Hematopoietic multipotent progenitor cell treated with erythropoietin and hydrocortisone succinate and interleukin-3 and kit ligand, for 6 days (in vitro differentiated cells): ENCODE data around the gene ATP6V0D1.
A peak's percentile ranks its signal among the peaks of the same experiment; 100 is the strongest.
"Not testable (repeated sequence)": the region's sequence is repeated elsewhere in the genome, so short reads cannot be mapped to it uniquely, and the experiment has no call there.

ENCODE experiments used
- DNase-seq: peaks from one replicate; pipeline ENCODE4 v3.0.0-alpha.2; 2015

The ATP6V0D1 gene

DNA sequence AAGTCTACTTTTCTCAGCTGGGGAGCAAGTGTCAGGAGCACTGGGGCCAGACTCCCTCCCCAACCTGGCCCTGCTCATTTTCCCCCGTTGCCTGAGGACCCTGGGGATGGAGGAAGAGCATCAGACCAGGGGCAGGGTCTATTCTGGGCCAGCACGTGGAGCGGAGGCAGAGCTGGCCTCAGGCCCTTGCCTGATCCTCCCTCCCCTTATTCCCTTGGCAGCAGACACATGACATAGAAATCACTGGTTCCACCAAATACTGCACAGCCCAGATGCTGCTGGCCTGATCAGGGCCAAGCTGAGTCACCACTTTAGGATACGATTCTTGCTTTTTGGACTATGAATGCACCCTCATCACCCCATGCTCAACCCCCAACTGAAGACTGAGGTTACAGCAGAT, 18.1 kb upstream of the ATP6V0D1 start:
- no peak for DNase-seq

GRCh38 chr16:67490335-67491096, 9.6 kb upstream of the ATP6V0D1 start:
- peak; percentile 49 for DNase-seq

DNA sequence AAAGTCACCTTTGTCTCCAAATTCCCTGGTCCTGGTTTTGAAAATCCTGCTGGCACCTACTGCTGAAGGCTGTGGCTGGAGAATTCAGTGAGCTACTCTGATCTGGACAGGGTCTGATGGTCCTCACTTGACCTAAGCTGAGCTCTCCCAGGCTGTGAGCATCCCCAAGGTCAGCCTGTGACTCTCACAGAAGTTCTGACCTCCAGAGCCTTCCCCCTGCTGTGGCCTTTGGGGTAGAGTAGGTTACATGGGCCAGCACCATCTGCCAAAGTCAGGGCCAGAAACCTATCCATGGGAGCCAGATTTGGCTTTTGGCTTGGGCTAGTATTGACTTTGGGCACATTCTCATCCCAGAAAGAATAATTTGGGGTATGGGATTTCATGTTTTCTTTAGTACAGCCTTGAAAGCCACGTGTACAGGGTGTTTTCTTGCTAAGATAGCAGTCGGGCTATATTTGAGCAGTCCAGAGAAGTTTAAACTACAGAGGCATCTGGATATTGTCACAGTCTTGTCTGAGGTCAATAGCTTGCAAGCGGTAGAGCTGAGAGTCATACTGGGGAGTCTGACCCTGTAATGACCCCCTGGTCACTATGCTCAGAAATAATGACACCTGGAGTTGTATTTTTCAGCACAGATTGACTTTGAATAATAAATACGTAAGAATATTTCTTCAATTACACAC, 8.6 kb upstream of the ATP6V0D1 start:
- no peak for DNase-seq

GRCh38 chr16:67487561-67487960, 6.6 kb upstream of the ATP6V0D1 start:
- not testable (repeated sequence) for DNase-seq

DNA sequence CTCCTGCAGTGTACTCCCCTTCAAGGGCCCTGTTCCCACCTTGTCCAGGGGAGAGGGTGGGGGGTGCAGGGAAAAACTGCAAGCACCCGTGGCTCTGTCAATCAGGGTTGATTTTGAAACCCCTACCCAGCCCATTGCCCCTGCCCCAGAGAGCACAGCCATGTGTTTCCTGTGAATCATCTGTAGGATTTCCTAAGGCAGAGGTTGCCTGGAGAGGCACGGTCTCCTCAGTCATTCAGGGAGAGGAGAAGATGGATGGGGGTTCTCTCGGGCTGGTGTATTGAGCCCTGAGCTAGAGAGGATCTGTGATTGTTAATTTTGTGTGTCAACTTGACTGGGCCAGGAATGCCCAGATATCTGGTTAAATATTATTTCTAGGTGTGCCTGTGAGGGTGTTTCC, 5.8 kb upstream of the ATP6V0D1 start:
- no peak for DNase-seq

GRCh38 chr16:67483731-67484525, 3.0 kb upstream of the ATP6V0D1 start:
- DNase-seq = no peak

DNA sequence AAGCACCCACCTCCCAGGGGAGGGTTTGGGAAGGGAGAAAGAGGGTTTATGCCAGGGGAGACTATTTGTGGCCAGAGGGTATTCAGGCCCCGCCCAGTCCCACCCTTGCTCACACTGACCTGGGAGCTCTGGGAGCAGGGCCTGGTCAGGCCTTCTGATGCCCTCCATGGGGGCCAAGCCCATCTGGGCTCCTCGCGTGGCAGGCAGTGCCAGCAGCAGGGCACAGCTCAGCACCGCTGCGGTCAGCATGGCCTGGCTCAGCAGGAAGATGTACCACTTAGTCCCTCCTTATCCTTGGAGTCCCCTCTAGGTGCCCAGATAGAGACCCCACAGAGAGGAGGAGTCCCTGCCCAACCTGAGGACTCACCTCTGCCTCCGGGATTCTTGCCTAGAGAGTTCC, 2.2 kb upstream of the ATP6V0D1 start, which contains the start of gene AGRP:
TSS of gene AGRP (minus strand) at position 398 of the 400 bp plus-strand sequence. CDS start at position 249, 149 bp downstream.
- DNase-seq = no peak

DNA sequence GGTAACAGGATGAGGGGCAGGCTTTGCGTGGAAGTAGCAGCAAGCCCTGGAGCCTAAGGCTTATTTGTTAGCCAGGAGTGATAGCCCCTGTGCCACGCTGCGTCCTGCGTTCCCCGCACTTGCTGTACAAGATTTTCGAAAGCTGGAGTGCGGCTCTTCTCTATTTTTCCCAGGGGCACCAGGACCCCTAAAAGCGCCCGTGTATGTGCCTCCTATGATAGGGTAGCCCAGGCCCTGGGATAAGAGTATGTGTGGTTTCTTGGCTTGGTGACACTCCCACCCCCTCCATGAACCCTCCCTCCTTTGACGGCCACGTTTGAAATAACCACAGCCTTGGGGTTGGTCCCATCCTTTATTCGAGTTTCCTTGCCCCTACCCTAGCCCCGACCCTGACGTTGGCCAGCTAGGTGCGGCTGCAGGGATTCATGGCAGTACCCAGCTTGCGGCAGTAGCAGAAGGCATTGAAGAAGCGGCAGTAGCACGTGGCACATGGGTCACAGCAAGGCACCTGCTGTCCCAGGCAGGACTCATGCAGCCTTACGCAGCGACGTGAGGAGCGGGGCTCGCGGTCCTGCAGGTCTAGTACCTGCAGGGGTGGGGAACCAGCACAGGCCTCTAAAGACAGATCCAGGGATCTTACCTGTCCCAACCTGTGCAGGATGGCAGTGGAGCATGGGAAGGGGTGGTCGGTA, 1.4 kb upstream of the ATP6V0D1 start:
- peak; percentile 51 for DNase-seq

DNA sequence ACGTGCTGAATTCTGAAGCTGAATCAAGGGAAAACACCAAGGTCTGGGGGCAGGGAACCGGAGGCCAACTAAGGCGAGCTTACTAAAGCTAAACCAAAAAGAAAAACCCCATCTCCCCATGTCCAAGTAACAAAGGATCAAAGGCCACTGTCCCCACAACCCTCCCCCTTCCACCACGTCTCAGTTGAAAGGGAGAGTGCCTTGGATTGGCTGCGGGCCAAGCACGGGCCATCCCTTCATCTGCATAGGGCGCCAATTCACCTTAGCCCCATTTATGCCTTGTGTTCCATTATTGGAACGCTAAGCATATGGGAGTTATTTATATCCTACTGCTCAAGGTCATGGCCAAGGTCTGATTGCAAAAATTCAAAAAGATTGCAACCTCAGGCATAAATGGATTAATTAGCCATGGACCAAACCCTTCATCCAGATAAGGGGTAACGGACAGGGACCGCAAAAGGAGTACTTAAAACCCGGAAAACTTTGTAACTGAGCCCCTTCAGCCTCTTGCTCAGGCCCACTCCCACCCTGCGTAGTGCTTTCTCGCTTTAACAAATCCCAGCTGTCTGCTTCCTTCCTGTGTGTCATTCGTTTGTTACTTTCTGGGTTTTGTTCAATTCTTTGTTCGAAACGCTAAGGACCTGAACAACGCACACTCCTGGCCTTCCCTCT, 740 bp upstream of the ATP6V0D1 start:
- DNase-seq = peak; percentile 71

DNA sequence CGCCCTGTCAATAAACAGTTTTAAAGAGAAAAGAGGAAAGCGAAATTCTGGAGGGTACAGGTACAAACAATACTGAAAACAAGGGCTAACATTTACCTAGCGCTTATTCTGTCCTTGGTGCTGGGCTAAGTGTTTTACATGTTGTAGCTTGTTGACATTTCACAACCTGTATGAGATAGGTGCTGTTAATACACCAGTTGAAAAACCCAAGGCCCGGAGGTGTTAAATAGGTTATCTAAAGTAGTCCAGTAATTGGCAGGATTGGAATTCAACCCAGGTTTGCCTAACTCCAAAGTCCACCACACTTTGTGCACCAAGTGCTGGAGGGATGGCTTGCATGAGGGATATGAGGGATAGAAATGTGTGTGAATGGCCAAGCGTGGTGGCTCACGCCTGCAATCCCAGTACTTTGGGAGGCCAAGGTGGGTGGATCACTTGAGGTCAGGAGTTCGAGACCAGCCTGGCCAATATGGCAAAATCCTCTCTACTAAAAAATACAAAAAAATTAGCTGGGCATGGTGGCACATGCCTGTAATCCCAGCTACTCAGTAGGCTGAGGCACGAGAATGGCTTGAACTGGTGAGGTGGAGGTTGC, 2.9 kb downstream of the ATP6V0D1 start:
- DNase-seq = no peak

DNA sequence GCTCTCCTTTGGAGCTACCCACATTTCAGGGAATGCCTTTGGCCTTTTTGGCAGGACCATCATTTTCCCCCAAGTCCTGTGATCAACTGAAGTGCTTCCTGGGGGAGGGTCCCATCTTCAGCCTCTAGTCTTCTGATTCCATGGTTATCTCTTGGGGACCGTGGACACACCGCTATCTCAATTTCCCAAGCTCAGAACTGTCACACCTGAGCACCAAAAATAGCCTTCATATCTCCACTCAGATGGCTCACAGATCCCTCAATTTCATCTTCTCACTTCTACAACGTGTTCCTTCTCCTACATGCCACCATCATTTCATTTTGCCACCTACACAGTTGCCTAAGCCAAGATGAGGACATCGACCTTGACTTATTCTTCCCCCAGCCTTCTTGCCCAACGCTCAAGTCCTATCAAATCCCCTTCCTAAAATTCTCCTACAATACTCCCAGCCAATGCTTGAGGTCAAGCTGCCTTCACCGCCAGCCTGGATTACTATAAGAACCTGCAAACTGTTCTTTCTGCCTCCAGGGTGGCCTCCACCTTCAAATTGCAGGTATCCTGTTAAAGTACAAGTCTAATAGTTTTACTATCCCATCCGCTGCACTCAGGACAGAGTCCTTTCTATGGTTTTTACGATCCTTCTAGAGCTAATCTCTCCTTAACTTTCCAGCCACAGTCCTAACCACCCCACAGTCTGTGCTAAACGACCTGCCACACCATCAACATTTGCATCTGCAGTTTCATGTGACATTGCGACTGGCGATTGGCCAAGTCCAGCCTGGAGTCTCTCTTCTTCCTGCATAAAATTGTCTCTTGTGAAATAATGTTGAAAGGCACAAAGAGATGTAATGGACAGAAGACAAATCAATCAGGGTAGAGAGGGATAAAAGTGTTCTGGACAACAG, 6.2 kb downstream of the ATP6V0D1 start:
- peak; percentile 70 for DNase-seq

DNA sequence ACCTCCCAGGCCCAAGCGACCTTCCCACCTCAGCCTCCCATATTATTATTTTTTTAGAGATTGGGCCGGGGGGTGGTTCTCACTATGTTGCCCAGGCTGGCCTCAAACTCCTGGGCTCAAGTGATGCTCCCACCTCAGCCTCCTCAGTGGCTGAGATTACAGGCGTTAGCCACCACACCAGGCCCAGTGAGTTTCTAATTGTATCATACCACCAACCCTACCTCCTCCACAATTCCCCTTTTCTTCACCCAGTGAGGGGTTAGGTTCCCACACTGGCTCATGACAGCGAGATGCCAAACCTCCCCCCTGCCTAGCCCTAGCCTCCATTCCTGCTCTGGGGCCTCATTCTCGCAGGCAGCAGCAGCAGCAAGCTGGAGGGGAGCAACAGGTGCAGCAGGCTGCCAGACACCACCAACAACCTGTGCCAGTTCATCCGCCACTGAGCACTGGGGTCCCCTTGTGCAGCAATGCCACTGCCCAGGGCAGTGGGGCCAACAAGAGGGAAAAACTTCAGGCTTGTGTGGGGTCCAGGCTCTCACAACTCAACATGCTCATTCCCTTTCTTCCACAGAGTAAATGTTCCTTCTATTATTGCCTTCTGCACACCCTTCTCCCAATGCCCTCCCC, 9.1 kb downstream of the ATP6V0D1 start:
- DNase-seq = no peak

DNA sequence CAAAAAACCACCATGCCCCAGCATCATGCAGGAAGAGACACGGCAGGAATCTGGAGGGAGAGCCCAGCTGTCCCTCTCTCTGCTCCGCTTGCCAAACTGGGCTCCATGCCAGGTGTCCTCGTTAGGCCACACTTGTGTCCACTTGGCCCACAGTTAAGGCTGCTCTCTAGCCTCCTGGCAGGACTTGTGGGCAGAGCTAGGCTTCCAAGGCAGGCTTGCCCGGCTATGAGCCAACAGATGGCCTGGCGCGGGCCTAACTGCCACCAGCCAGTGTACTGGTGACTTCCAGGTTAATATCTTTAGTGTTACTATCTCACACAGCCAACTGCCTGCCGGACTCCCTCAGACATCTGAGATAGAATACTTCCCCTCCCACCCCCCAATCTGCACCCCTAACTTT, 10.6 kb downstream of the ATP6V0D1 start:
- DNase-seq = peak; percentile 89

DNA sequence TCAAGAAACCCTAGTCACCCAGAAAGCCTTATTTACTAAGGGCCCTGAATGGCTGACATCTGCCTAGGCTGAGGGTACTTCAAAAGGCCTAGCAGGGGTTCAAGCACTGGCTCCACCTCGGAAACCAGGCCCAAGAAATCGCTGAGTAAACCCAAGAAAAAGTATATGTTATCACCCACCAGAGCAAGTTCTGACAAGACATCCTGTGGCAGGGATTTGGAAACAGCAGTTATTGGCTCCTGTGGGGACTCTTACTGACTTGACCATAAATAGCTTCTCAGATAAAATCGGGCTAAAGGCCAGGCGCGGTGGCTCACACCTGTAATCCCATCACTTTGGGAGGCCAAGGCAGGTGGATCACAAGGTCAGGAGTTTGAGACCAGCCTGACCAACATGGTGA, 12.2 kb downstream of the ATP6V0D1 start:
- peak; percentile 15 for DNase-seq

GRCh38 chr16:67466581-67466980, 14.4 kb downstream of the ATP6V0D1 start:
- no peak for DNase-seq

DNA sequence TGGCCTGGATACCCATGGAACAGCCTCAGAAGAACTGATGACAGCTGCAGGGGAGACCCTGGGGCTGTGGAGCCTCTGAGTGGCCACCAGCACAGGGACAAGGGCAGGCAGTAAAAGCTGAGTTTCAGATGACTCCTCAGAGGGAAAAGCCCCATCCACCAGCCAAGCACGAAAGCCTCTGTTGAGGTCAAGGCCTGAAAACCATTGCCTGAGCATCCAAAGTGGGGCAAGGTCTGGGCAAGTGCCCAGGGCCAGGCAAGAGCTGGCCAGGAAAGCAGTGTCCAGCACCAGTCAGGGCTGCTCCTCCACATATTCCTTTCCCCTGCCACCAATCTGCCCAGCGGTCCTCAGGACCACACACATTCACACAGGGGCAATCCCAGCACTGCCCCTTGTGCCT, 16.4 kb downstream of the ATP6V0D1 start:
- DNase-seq = no peak

DNA sequence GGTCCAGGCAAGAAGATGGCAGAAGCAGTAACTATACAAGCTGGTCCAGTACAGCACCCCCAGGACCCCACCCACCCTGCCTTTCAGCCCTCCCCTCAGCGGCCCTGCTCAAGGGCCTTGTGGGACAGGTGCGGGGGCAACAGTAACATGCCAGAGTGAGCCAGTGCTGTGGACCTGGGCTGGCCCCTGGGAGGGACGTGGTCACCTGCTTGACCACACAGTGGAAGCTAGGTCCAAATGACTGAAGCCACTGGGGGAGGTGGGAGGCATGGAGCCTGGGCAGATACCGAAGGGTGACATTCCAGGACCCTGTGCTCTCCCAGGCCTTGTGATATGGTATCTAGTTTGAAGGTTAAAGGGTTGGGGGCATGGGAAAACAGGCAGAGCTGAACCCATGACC, 17.3 kb downstream of the ATP6V0D1 start:
- DNase-seq = no peak

DNA sequence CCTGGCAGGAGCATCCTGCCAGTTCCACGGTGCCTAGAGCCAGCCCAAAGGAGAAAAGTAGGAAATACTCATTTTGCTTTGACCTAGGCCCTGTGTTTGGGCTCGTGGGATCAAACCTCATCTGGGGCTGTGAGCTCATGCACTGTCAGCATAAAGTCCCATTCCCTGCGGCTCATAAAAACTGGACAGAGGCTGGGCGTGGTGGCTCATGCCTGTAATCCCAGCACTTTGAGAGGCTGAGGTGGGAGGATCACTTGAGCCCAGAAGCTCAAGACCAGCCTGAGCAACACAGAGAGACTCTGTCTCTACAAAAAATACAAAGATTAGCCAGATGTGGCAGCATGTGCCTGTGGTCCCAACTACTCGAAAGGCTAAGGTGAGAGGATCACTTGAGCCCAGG, 17.9 kb downstream of the ATP6V0D1 start:
- DNase-seq = no peak

DNA sequence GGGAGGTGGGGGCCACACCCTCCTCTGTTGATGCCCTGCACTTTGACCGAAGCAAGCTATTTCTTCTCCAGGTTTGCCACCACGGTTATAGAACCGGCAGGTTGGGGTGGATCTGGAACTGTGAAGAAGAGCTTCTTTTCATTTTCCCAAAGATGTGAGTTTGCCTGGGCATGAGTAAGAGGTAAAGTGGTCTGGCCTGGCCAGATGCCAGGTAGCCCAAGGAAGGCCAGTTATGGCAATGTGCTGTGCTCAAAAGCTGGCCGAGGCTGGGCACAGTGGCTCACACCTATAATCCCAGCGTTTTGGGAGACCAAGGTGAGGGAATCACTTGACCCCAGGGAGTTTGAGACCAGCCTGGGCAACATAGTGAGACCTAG, 18.7 kb downstream of the ATP6V0D1 start:
- DNase-seq = no peak

GRCh38 chr16:67461600-67462278, 19.2 kb downstream of the ATP6V0D1 start:
- DNase-seq = peak; percentile 48
